ENCODE results near the gene SORCS2.

Gene SORCS2

DNA sequence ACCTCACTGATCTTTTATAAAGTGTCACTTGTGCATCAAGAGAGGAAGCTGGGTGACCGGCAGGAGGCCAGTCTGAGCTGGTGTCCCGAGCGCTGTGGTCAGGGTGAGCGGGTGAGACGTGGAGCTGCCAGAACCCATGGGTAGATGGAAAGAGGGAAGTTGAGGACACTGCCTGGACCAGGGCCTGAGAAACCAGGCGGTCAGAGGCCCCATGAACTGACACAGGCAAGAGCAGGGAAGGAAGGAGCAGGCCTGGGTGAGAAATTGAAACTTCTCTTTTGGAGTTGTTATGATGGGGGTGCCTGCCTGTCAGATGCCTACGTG is 554.7 kb downstream of the SORCS2 start:
- DNase-seq, result peak; percentile 22

DNA sequence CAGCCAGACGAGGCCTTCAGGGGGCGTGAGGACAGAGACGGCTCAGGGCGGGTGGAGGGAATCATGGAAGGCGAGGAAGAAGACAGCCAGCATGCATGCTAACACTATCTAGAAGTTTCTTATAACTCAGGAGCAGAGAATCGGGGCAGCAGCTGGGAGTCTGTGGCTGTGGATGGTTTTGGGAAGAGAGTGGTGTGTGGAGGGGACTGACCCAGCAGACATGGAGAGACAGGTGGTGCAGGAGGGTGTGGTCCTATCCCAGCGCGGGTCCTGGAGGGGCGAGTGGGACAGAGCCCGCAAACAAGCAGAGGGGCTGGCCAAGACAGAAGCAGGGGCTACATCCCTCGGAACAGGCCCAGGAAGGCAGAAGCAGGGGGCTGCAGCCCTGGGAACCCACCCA is 555.2 kb downstream of the SORCS2 start:
- DNase-seq, result no peak

- DNase-seq, result no peak
Measured at GRCh38 chr4:7750523-7750922, 558.2 kb downstream of the SORCS2 start.

GRCh38 chr4:7750972-7751371 is 558.6 kb downstream of the SORCS2 start:
- no peak for DNase-seq

GRCh38 chr4:7752649-7753048 is 560.3 kb downstream of the SORCS2 start:
- DNase-seq, result no peak

- no peak for DNase-seq
Measured at GRCh38 chr4:7753271-7753670, 560.9 kb downstream of the SORCS2 start.

GRCh38 chr4:7753931-7754465 is 561.7 kb downstream of the SORCS2 start:
- no peak for DNase-seq

DNA sequence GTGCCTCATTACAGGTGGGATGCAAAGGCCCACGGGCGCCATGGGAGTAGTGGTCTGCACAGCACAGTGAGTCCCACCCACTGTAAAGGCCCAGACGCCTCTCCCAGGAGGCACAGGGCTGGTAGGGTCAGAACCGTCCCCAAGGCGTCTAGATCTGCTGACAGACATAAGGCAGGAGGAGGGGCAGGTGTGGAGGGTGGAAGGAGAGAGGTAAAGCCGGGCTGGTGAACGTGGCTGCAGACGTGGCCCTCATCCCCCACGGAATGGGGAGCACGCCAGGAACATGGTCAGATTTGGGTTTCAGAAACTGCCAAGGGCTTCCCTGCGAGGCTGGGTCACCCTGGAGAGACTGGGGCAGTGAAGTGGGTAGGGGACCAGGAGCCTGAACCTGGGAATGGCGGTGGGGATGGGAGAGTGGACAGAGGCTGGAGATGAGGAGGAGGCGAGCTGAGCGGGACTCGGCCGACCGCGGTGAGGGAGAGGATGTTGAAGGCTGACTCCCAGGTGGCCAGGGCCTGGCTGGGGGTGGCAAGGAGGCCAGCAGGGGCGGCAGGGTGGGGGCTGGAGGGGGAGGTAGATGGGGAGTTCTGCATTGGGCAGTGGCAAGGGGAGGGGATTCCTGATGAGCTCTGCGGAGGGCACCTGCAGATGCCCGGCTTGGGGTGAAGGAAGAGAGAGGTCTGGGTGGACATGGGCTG is 562.4 kb downstream of the SORCS2 start:
- DNase-seq, result no peak

DNA sequence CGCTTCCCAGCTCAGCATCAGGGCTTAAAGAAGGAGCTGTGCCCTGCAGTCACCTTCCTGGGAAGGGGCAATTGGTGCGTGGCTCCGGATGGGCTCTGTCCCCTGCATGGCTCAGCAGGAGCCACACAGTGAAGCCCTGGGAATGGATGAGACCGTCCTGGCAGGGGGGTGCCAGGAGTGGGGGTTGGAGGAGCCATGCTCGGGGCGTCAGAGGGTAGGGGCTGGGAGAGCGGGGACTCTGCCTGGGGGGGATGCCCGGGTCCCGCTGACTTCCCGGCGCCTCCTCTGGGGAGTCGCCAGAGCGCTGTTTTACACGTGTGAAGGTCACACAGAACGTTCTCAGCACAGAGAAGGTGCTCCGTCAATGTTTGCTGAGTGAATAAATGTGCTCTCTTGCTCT is 563.2 kb downstream of the SORCS2 start:
- DNase-seq, result no peak

DNA sequence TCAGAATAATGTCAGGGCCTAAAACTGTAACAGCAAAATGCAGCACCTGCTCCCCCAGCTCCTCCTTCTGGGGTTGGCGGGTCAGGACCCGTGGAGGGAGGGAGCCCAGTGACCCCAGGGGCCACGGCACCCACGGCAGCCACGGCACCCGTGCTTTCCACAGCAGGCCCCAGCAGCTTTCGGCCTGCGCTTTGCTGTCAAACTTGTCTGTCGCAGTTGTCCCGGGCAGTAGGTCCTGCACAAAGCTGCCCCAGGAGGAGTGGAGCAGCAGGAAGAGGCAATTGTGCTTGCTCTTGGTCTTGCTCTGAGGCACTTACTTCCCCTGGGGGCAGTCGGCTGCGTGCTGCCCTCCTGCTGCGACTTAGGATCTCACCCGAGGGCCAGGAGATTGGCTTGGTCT is 563.7 kb downstream of the SORCS2 start:
- no peak for DNase-seq

- DNase-seq, result no peak
Measured at GRCh38 chr4:7756561-7757355, 564.4 kb downstream of the SORCS2 start.

- no peak for DNase-seq
Measured at GRCh38 chr4:7757501-7758471, 565.4 kb downstream of the SORCS2 start.

GRCh38 chr4:7758476-7758875 is 566.1 kb downstream of the SORCS2 start:
- no peak for DNase-seq

GRCh38 chr4:7759216-7759615 is 566.9 kb downstream of the SORCS2 start:
- no peak for DNase-seq

DNA sequence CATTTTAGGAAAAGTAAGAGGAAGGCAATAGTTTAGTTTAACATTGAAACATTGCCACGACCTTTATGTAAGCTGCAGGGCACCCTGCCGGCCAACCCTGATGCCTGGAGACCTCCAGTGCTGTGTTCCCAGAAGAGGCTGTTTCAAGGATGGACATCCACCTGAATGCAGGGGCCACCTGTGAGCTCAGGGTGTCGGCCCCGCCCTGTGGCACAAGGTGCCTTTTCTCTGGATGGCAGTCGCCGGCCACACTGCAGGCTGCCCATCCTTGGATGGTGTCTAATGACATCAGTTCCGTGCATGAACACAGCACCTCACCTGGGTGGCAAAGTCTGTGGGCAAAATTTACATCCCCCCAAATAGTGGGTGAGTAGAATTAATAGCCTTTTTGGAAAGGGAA is 567.3 kb downstream of the SORCS2 start:
- no peak for DNase-seq

GRCh38 chr4:7760228-7760627 is 567.9 kb downstream of the SORCS2 start:
- no peak for DNase-seq

GRCh38 chr4:7760706-7761105 is 568.4 kb downstream of the SORCS2 start:
- DNase-seq, result no peak

- no peak for DNase-seq
Measured at GRCh38 chr4:7761312-7761711, 569.0 kb downstream of the SORCS2 start.

DNA sequence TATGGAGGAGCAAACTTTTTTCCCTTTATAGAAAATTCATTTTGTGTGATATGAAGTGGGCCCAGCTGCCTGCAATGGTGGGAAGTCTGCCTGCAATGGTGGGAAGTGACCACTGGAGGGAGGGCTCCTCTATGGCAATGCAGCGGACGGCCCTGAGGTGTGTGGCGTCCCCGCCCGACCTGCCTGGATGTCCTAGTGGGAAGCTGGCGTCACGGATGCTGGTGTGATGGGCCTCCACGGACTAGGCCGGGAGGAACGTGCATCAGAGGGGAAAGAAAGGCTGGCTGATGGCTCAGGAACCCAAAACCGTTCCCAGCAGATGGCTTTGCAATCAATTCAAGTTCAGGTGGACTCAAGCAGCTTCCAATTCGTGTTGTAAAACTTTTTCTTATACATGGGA is 569.4 kb downstream of the SORCS2 start:
- DNase-seq, result peak; percentile 71

- DNase-seq, result no peak
Measured at GRCh38 chr4:7762376-7763030, 570.2 kb downstream of the SORCS2 start.

DNA sequence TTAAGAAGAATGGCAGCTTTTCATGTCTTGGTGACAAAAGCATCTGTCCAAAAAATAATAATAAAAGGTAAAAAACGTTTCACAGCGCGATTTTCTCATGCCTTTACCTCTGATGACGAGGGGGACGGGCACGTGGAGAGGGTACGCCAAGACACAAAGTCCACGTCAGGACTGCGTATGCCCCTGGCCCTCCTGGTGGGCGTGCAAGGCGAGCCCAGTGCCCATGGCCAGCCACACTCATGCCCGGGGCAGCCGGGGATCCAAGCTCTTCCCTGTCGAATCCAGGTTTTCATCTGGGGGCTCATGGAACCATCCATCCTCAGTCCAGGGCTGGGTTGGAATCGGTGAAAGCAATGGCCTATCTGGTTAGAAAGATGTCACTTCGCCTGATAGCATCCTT is 570.8 kb downstream of the SORCS2 start:
- no peak for DNase-seq

- DNase-seq, result no peak
Measured at GRCh38 chr4:7763788-7764187, 571.5 kb downstream of the SORCS2 start.

DNA sequence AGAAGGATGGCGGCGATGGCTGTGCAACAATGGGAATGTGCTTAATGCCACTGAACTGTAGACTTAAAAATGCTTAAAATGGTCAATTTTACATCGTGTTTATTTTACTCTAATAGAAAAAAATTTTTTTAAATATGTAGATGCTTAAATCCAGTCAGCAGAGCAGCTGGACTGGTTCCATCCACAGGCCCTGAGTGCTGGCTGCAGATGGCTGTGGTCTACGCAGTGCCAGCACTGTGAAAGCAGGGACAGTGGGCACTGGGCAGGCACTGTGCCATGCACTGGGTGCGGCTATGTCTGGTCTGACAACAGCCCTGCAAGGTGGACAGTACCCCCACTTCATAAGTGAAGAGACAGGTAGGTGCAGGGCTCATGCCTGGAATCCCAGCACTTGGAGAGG is 572.1 kb downstream of the SORCS2 start:
- DNase-seq, result no peak
